Measurements from ENCODE around the gene OTULIN.
A peak's percentile ranks its signal among the peaks of the same experiment; 100 is the strongest.

OTULIN gene

GRCh38 chr5:14664270-14665100, at the start of gene OTULIN:
TSS of gene OTULIN (plus strand) at chr5:14664718. CDS start at chr5:14664826, 108 bp downstream.
- peak; percentile 97 for DNase-seq

GRCh38 chr5:14615365-14615764, 49.2 kb upstream of the OTULIN start:
- no peak for DNase-seq

GRCh38 chr5:14617441-14617840, 47.1 kb upstream of the OTULIN start:
- DNase-seq: no peak

GRCh38 chr5:14627270-14627669, 37.2 kb upstream of the OTULIN start:
- DNase-seq: no peak

GRCh38 chr5:14628346-14628745, 36.2 kb upstream of the OTULIN start:
- DNase-seq: peak; percentile 81

GRCh38 chr5:14630671-14631070, 33.8 kb upstream of the OTULIN start:
- no peak for DNase-seq

- DNase-seq: no peak
These were observed 28.9 kb upstream of the OTULIN start for GRCh38 chr5:14635656-14636055.

- DNase-seq: no peak
These were observed 23.8 kb upstream of the OTULIN start for GRCh38 chr5:14640765-14641164.

GRCh38 chr5:14644623-14645237, 19.8 kb upstream of the OTULIN start:
- no peak for DNase-seq

GRCh38 chr5:14650052-14650451, 14.5 kb upstream of the OTULIN start:
- no peak for DNase-seq

GRCh38 chr5:14655146-14655741, 9.3 kb upstream of the OTULIN start:
- DNase-seq: no peak

GRCh38 chr5:14656898-14657297, 7.6 kb upstream of the OTULIN start:
- DNase-seq: no peak

GRCh38 chr5:14659821-14660607, 4.5 kb upstream of the OTULIN start:
- DNase-seq: no peak

- no peak for DNase-seq
These were observed 3.7 kb upstream of the OTULIN start for GRCh38 chr5:14660833-14661232.

GRCh38 chr5:14662721-14663260, 1.7 kb upstream of the OTULIN start:
- DNase-seq: no peak

GRCh38 chr5:14663734-14664269, 716 bp upstream of the OTULIN start:
- no peak for DNase-seq

GRCh38 chr5:14665101-14665822, 744 bp downstream of the OTULIN start:
- DNase-seq: peak; percentile 78

- DNase-seq: peak; percentile 51
These were observed 1.4 kb downstream of the OTULIN start for GRCh38 chr5:14665949-14666348.

GRCh38 chr5:14666357-14666756, 1.8 kb downstream of the OTULIN start:
- DNase-seq: peak; percentile 75

- no peak for DNase-seq
These were observed 2.8 kb downstream of the OTULIN start for GRCh38 chr5:14667290-14667689.

- no peak for DNase-seq
These were observed 3.3 kb downstream of the OTULIN start for GRCh38 chr5:14667770-14668169.

GRCh38 chr5:14668181-14668591, 3.7 kb downstream of the OTULIN start:
- DNase-seq: no peak

All from eye (tissue), 1 donor.